ENCODE results near the gene CSPG4.

CSPG4 gene

GRCh38 chr15:75663931-75664421 lies 48.7 kb downstream of the CSPG4 start:
- Histone ChIP-seq H2BK120ac (ENCODE audit: low read depth, low read length) (no peak overlapping the region), H2BK15ac (ENCODE audit: low read length) (no peak overlapping the region), H3K27ac (replicated peaks; ENCODE audit: low read length) (no peak overlapping the region), H3K4me2 (ENCODE audit: insufficient read depth, low read length, poor library complexity, severe bottlenecking) (no peak overlapping the region), H3K9me3 (replicated peaks in 1 of 2; ENCODE audit: control insufficient read depth in 2 of 2, insufficient read depth in 1 of 2, low read depth in 1 of 2, low read length in 2 of 2) (peaks cover 0 to 2% of the 10 kb centered on the region in 2 donors), H3K14ac (ENCODE audit: low read length) (peak overlapping the region; percentile 82), H2AK5ac (ENCODE audit: low read depth, low read length) (peak overlapping the region; percentile 46), H3K4me1 (ENCODE audit: control insufficient read depth in 2 of 2, insufficient read depth in 1 of 2, low read depth in 1 of 2, low read length in 2 of 2) (peaks cover 0 to 9% of the 10 kb centered on the region in 2 donors), H3K18ac (ENCODE audit: low read length) (peak overlapping the region; percentile 63), H3K4ac (ENCODE audit: low read length) (no peak overlapping the region), H3K27me3 (ENCODE audit: control insufficient read depth in 3 of 3, insufficient read depth in 3 of 3, low read depth in 1 of 3, low read length in 3 of 3) (no peaks in the 10 kb centered on the region), H4K8ac (ENCODE audit: low read depth, low read length) (peak overlapping the region; percentile 59), H2BK12ac (ENCODE audit: low read length) (peak overlapping the region; percentile 58), H3K36me3 (replicated peaks in 1 of 2; ENCODE audit: control insufficient read depth in 2 of 2, insufficient read depth in 2 of 2, low read length in 2 of 2) (peaks cover 9 to 19% of the 10 kb centered on the region in 2 donors), H2AFZ (ENCODE audit: low read length) (no peak overlapping the region), H3K23ac (ENCODE audit: low read depth, low read length, poor library complexity) (peak overlapping the region; percentile 80), H3K9ac (ENCODE audit: low read depth, low read length, poor library complexity) (peak overlapping the region; percentile 60), H3K4me3 (ENCODE audit: low read length in 2 of 2) (no peak overlapping the region), H2BK5ac (ENCODE audit: low read length) (no peak overlapping the region), H3K79me1 (ENCODE audit: low read depth, low read length) (peaks cover 12% of the 10 kb centered on the region), H4K91ac (ENCODE audit: low read depth, low read length, poor library complexity) (no peak overlapping the region)
- no CpG with 5 or more reads among the region's 11 CpGs for WGBS, 2 donors (ENCODE audit: extremely low coverage in 2 of 2, insufficient read length in 2 of 2, insufficient replicate concordance in 1 of 2)
- DNase-seq (ENCODE audit: low spot score), result no peak

GRCh38 chr15:75662823-75663519 lies 49.7 kb downstream of the CSPG4 start:
- Histone ChIP-seq H4K91ac (ENCODE audit: low read depth, low read length, poor library complexity) (no peak overlapping the region), H3K79me1 (ENCODE audit: low read depth, low read length) (peaks cover 12% of the 10 kb centered on the region), H3K4me3 (ENCODE audit: low read length in 2 of 2) (no peak overlapping the region), H2BK15ac (ENCODE audit: low read length) (no peak overlapping the region), H3K23ac (ENCODE audit: low read depth, low read length, poor library complexity) (no peak overlapping the region), H3K4me1 (ENCODE audit: control insufficient read depth in 2 of 2, insufficient read depth in 1 of 2, low read depth in 1 of 2, low read length in 2 of 2) (peaks cover 0 to 9% of the 10 kb centered on the region in 2 donors), H3K9me3 (replicated peaks in 1 of 2; ENCODE audit: control insufficient read depth in 2 of 2, insufficient read depth in 1 of 2, low read depth in 1 of 2, low read length in 2 of 2) (peaks cover 0 to 2% of the 10 kb centered on the region in 2 donors), H3K27me3 (ENCODE audit: control insufficient read depth in 3 of 3, insufficient read depth in 3 of 3, low read depth in 1 of 3, low read length in 3 of 3) (no peaks in the 10 kb centered on the region), H3K14ac (ENCODE audit: low read length) (no peak overlapping the region), H3K4ac (ENCODE audit: low read length) (no peak overlapping the region), H2BK12ac (ENCODE audit: low read length) (no peak overlapping the region), H4K8ac (ENCODE audit: low read depth, low read length) (no peak overlapping the region), H3K18ac (ENCODE audit: low read length) (no peak overlapping the region), H2BK120ac (ENCODE audit: low read depth, low read length) (no peak overlapping the region), H3K27ac (replicated peaks; ENCODE audit: low read length) (no peak overlapping the region), H2AFZ (ENCODE audit: low read length) (no peak overlapping the region), H3K9ac (ENCODE audit: low read depth, low read length, poor library complexity) (no peak overlapping the region), H3K36me3 (replicated peaks in 1 of 2; ENCODE audit: control insufficient read depth in 2 of 2, insufficient read depth in 2 of 2, low read length in 2 of 2) (peaks cover 12 to 29% of the 10 kb centered on the region in 2 donors), H2AK5ac (ENCODE audit: low read depth, low read length) (no peak overlapping the region), H2BK5ac (ENCODE audit: low read length) (no peak overlapping the region), H3K4me2 (ENCODE audit: insufficient read depth, low read length, poor library complexity, severe bottlenecking) (no peak overlapping the region)
- DNase-seq (ENCODE audit: low spot score), result no peak
- no CpG with 5 or more reads among the region's 9 CpGs for WGBS, 2 donors (ENCODE audit: extremely low coverage in 2 of 2, insufficient read length in 2 of 2, insufficient replicate concordance in 1 of 2)

DNA sequence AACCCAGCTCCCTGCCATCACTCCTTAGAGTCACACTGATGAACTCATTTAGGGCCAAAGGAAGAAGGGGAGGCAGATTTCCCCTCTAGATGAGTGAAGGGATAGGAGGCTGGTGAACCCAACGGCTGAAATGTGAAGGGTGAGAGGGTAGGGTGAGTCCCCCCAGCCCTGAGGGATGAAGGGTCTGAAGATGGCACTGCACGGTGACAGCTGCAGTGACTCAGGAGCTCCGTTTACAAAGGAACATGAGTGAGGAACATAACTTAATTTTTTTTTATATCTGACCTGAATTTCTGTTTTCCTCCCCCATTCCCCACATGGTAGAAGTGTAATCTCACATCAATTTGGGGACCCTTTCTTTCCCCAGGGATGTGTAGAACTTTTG lies 50.9 kb downstream of the CSPG4 start:
- Histone ChIP-seq H3K27me3 (ENCODE audit: control insufficient read depth in 3 of 3, insufficient read depth in 3 of 3, low read depth in 1 of 3, low read length in 3 of 3) (no peaks in the 10 kb centered on the region), H2BK15ac (ENCODE audit: low read length) (no peak overlapping the region), H2BK120ac (ENCODE audit: low read depth, low read length) (no peak overlapping the region), H4K8ac (ENCODE audit: low read depth, low read length) (no peak overlapping the region), H3K36me3 (replicated peaks in 1 of 2; ENCODE audit: control insufficient read depth in 2 of 2, insufficient read depth in 2 of 2, low read length in 2 of 2) (peaks cover 20 to 41% of the 10 kb centered on the region in 2 donors), H2BK5ac (ENCODE audit: low read length) (no peak overlapping the region), H2AFZ (ENCODE audit: low read length) (no peak overlapping the region), H3K4ac (ENCODE audit: low read length) (no peak overlapping the region), H3K9me3 (replicated peaks in 1 of 2; ENCODE audit: control insufficient read depth in 2 of 2, insufficient read depth in 1 of 2, low read depth in 1 of 2, low read length in 2 of 2) (peaks cover 0 to 2% of the 10 kb centered on the region in 2 donors), H3K4me3 (ENCODE audit: low read length in 2 of 2) (no peak overlapping the region), H3K27ac (replicated peaks; ENCODE audit: low read length) (no peak overlapping the region), H2AK5ac (ENCODE audit: low read depth, low read length) (no peak overlapping the region), H3K4me2 (ENCODE audit: insufficient read depth, low read length, poor library complexity, severe bottlenecking) (no peak overlapping the region), H3K18ac (ENCODE audit: low read length) (no peak overlapping the region), H2BK12ac (ENCODE audit: low read length) (no peak overlapping the region), H3K23ac (ENCODE audit: low read depth, low read length, poor library complexity) (no peak overlapping the region), H3K14ac (ENCODE audit: low read length) (no peak overlapping the region), H3K9ac (ENCODE audit: low read depth, low read length, poor library complexity) (peak overlapping the region; percentile 30), H3K4me1 (ENCODE audit: control insufficient read depth in 2 of 2, insufficient read depth in 1 of 2, low read depth in 1 of 2, low read length in 2 of 2) (peaks cover 0 to 8% of the 10 kb centered on the region in 2 donors), H3K79me1 (ENCODE audit: low read depth, low read length) (peaks cover 10% of the 10 kb centered on the region), H4K91ac (ENCODE audit: low read depth, low read length, poor library complexity) (no peak overlapping the region)
- WGBS, 2 donors (ENCODE audit: extremely low coverage in 2 of 2, insufficient read length in 2 of 2, insufficient replicate concordance in 1 of 2), result no CpG with 5 or more reads among the region's 3 CpGs
- no peak for DNase-seq (ENCODE audit: low spot score)

DNA sequence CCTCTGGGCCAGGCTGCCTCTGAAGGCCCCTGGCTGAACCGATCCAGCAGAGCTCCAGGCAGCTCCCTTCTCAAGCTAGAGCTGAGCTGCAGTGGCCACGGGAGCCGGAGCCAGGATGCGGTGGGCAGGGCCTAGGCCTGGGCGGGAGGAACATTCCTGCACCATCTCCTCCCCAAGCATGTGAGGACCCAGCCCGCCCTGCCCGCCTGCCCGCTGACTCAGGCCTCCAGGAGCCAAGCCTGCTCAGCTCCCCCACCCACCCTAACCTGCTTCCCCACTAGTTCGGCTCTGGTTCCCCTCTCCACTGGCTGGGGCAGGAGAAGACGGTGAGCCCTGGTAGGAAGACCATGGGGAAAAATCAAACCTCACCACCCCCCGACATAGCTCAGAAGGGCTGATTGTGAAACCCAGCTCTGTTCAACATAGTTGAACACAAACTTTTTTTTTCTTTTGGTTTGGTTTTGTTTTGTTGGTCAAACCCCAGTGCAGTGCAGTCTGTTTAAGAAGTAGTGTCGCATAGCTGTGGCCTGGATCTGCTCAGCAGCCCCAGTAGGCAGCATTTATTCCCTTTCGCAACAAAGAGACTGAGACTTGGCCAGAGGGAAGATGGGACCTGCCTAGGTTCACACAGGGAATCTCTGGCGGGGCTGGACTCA lies 51.4 kb downstream of the CSPG4 start:
- no peak overlapping the region for H3K27ac ChIP-seq (replicated peaks; ENCODE audit: low read length)
- H2AFZ ChIP-seq (ENCODE audit: low read length), result no peak overlapping the region
- peaks cover 7% of the 10 kb centered on the region for H3K79me1 ChIP-seq (ENCODE audit: low read depth, low read length)
- H4K91ac ChIP-seq (ENCODE audit: low read depth, low read length, poor library complexity), result peak overlapping the region; percentile 24
- no peak overlapping the region for H3K4me3 ChIP-seq (ENCODE audit: low read length in 2 of 2)
- H3K23ac ChIP-seq (ENCODE audit: low read depth, low read length, poor library complexity), result no peak overlapping the region
- H4K8ac ChIP-seq (ENCODE audit: low read depth, low read length), result no peak overlapping the region
- no peak overlapping the region for H2BK15ac ChIP-seq (ENCODE audit: low read length)
- peak overlapping the region; percentile 30 for H3K9ac ChIP-seq (ENCODE audit: low read depth, low read length, poor library complexity)
- H3K4me1 ChIP-seq (ENCODE audit: control insufficient read depth in 2 of 2, insufficient read depth in 1 of 2, low read depth in 1 of 2, low read length in 2 of 2), result peaks cover 0 to 7% of the 10 kb centered on the region in 2 donors
- H3K18ac ChIP-seq (ENCODE audit: low read length), result peak overlapping the region; percentile 11
- H3K4me2 ChIP-seq (ENCODE audit: insufficient read depth, low read length, poor library complexity, severe bottlenecking), result no peak overlapping the region
- H2BK12ac ChIP-seq (ENCODE audit: low read length), result no peak overlapping the region
- no peak overlapping the region for H2AK5ac ChIP-seq (ENCODE audit: low read depth, low read length)
- no CpG with 5 or more reads among the region's 14 CpGs for WGBS, 2 donors (ENCODE audit: extremely low coverage in 2 of 2, insufficient read length in 2 of 2, insufficient replicate concordance in 1 of 2)
- no peak overlapping the region for H3K4ac ChIP-seq (ENCODE audit: low read length)
- peak overlapping the region; percentile 53 for H2BK5ac ChIP-seq (ENCODE audit: low read length)
- no peak overlapping the region for H3K14ac ChIP-seq (ENCODE audit: low read length)
- no peak for DNase-seq (ENCODE audit: low spot score)
- no peaks in the 10 kb centered on the region for H3K27me3 ChIP-seq (ENCODE audit: control insufficient read depth in 3 of 3, insufficient read depth in 3 of 3, low read depth in 1 of 3, low read length in 3 of 3)
- no peaks in the 10 kb centered on the region for H3K9me3 ChIP-seq (replicated peaks in 1 of 2; ENCODE audit: control insufficient read depth in 2 of 2, insufficient read depth in 1 of 2, low read depth in 1 of 2, low read length in 2 of 2)
- H2BK120ac ChIP-seq (ENCODE audit: low read depth, low read length), result no peak overlapping the region
- peaks cover 20 to 46% of the 10 kb centered on the region in 2 donors for H3K36me3 ChIP-seq (replicated peaks in 1 of 2; ENCODE audit: control insufficient read depth in 2 of 2, insufficient read depth in 2 of 2, low read length in 2 of 2)

Data from neuronal stem cell (in vitro differentiated cells).